ENCODE measurements around the gene NEUROD2.

The NEUROD2 gene

GRCh38 chr17:39636927-39637736 lies 29.4 kb upstream of the NEUROD2 start, which contains the start of gene STARD3:
Gene STARD3, plus strand, starts transcription at chr17:39637144. Its CDS starts 16,388 bp downstream, at chr17:39653532.
- DNase-seq = peak; percentile 89
- in situ Hi-C loops (cut with HindIII; ENCODE audit: low pct_ligation_motif_present, low pct_unique_long_range_greater_than_20kb, low sequenced_read_pairs) = no loop called here

- in situ Hi-C loops (cut with HindIII; ENCODE audit: low pct_ligation_motif_present, low pct_unique_long_range_greater_than_20kb, low sequenced_read_pairs) = no loop called here
- no peak for DNase-seq
Observed at GRCh38 chr17:39636587-39636926, 28.8 kb upstream of the NEUROD2 start.

- in situ Hi-C loops (cut with HindIII; ENCODE audit: low pct_ligation_motif_present, low pct_unique_long_range_greater_than_20kb, low sequenced_read_pairs) = no loop called here
- no peak for DNase-seq
Observed at GRCh38 chr17:39635614-39636176, 28.0 kb upstream of the NEUROD2 start.

- in situ Hi-C loops (cut with HindIII; ENCODE audit: low pct_ligation_motif_present, low pct_unique_long_range_greater_than_20kb, low sequenced_read_pairs) = no loop called here
- DNase-seq = peak; percentile 57
Observed at GRCh38 chr17:39634384-39634871, 26.7 kb upstream of the NEUROD2 start.

GRCh38 chr17:39633570-39634183 lies 26.0 kb upstream of the NEUROD2 start:
- DNase-seq = no peak
- in situ Hi-C loops (cut with HindIII; ENCODE audit: low pct_ligation_motif_present, low pct_unique_long_range_greater_than_20kb, low sequenced_read_pairs) = no loop called here

- no peak for DNase-seq
- in situ Hi-C loops (cut with HindIII; ENCODE audit: low pct_ligation_motif_present, low pct_unique_long_range_greater_than_20kb, low sequenced_read_pairs) = no loop called here
Observed at GRCh38 chr17:39632153-39632941, 24.6 kb upstream of the NEUROD2 start.

GRCh38 chr17:39631403-39631802 lies 23.7 kb upstream of the NEUROD2 start:
- DNase-seq = no peak
- in situ Hi-C loops (cut with HindIII; ENCODE audit: low pct_ligation_motif_present, low pct_unique_long_range_greater_than_20kb, low sequenced_read_pairs) = no loop called here

GRCh38 chr17:39629898-39630297 lies 22.2 kb upstream of the NEUROD2 start:
- no peak for DNase-seq
- in situ Hi-C loops (cut with HindIII; ENCODE audit: low pct_ligation_motif_present, low pct_unique_long_range_greater_than_20kb, low sequenced_read_pairs) = no loop called here

GRCh38 chr17:39629494-39629880 lies 21.8 kb upstream of the NEUROD2 start:
- in situ Hi-C loops (cut with HindIII; ENCODE audit: low pct_ligation_motif_present, low pct_unique_long_range_greater_than_20kb, low sequenced_read_pairs) = no loop called here
- no peak for DNase-seq

GRCh38 chr17:39628655-39629493 lies 21.2 kb upstream of the NEUROD2 start:
- DNase-seq = no peak
- in situ Hi-C loops (cut with HindIII; ENCODE audit: low pct_ligation_motif_present, low pct_unique_long_range_greater_than_20kb, low sequenced_read_pairs) = no loop called here

GRCh38 chr17:39627712-39628516 lies 20.2 kb upstream of the NEUROD2 start:
- DNase-seq = no peak
- in situ Hi-C loops (cut with HindIII; ENCODE audit: low pct_ligation_motif_present, low pct_unique_long_range_greater_than_20kb, low sequenced_read_pairs) = no loop called here

- no peak for DNase-seq
- in situ Hi-C loops (cut with HindIII; ENCODE audit: low pct_ligation_motif_present, low pct_unique_long_range_greater_than_20kb, low sequenced_read_pairs) = no loop called here
Observed at GRCh38 chr17:39627047-39627711, 19.5 kb upstream of the NEUROD2 start.

- in situ Hi-C loops (cut with HindIII; ENCODE audit: low pct_ligation_motif_present, low pct_unique_long_range_greater_than_20kb, low sequenced_read_pairs) = no loop called here
- no peak for DNase-seq
Observed at GRCh38 chr17:39626171-39627046, 18.7 kb upstream of the NEUROD2 start, which contains the start of gene PPP1R1B. Gene PPP1R1B, plus strand, starts transcription at chr17:39626952. Its CDS starts 441 bp downstream, at chr17:39627393.

- no peak for DNase-seq
- in situ Hi-C loops (cut with HindIII; ENCODE audit: low pct_ligation_motif_present, low pct_unique_long_range_greater_than_20kb, low sequenced_read_pairs) = no loop called here
Observed at GRCh38 chr17:39625198-39625785, 17.6 kb upstream of the NEUROD2 start.

GRCh38 chr17:39624313-39624712 lies 16.6 kb upstream of the NEUROD2 start:
- no peak for DNase-seq
- in situ Hi-C loops (cut with HindIII; ENCODE audit: low pct_ligation_motif_present, low pct_unique_long_range_greater_than_20kb, low sequenced_read_pairs) = no loop called here

Measured in ACHN (cell line).